HG03442 (cell line): Measurements from ENCODE around the gene BRD2.

Experiments used
- ATAC-seq: cut with Tn5 transposase; IDR thresholded peaks from one replicate; pipeline ENCODE4 v1.9.1; 2021; ENCODE audit warnings: mild to moderate bottlenecking, moderate library complexity; ENCODE audit not compliant: unreplicated experiment

Gene BRD2

GRCh38 chr6:33023536-33023935 is 55.1 kb downstream of the BRD2 start:
- no peak for ATAC-seq

GRCh38 chr6:33024521-33024920 is 56.1 kb downstream of the BRD2 start:
- ATAC-seq: no peak

- no peak for ATAC-seq
Measured at GRCh38 chr6:33028220-33028849, 59.9 kb downstream of the BRD2 start.

GRCh38 chr6:33029328-33030184 is 61.2 kb downstream of the BRD2 start:
- ATAC-seq: peak; percentile 63

GRCh38 chr6:33030245-33030644 is 61.9 kb downstream of the BRD2 start:
- no peak for ATAC-seq
